HFFc6 (cell line): ENCODE data around the gene PRLR. TPM values are rescaled to one million over a fixed set of nuclear protein-coding genes. Genes with fewer than 3 reads are reported as not detected.

Experiments
- DNase-seq: peaks from one replicate; pipeline ENCODE4 v3.0.0-alpha.2; 2018
- H3K27ac Mint-ChIP-seq: 2 replicates; pipeline ENCODE4 v1.8.0; 2020; ENCODE audit warnings: mild to moderate bottlenecking, mixed read lengths
- H3K27me3 Mint-ChIP-seq: 2 replicates; pipeline ENCODE4 v1.8.0; 2021; ENCODE audit warnings: mild to moderate bottlenecking, moderate library complexity, mixed read lengths; ENCODE audit not compliant: insufficient read depth
- H3K36me3 Mint-ChIP-seq: 2 replicates; pipeline ENCODE4 v1.8.0; 2021; ENCODE audit warnings: low read depth, mixed read lengths
- H3K4me1 Mint-ChIP-seq: 2 replicates; pipeline ENCODE4 v1.8.0; 2020; ENCODE audit warnings: low read depth, mixed read lengths
- H3K4me3 Mint-ChIP-seq: 2 replicates; pipeline ENCODE4 v1.8.0; 2020; ENCODE audit warnings: mild to moderate bottlenecking, moderate library complexity, mixed read lengths
- H3K9me3 Mint-ChIP-seq: 2 replicates; pipeline ENCODE4 v1.8.0; 2020; ENCODE audit warnings: mild to moderate bottlenecking, mixed read lengths
- total RNA-seq, 6 experiments: library from RNA; stranded (reverse); fragmentation: NEBNext Ultra II Directional; extraction: Animal tissue kit (Norgen Biotek cat#: 25700); gene quantifications; 2 replicates in 1 of 6; 3 replicates in 5 of 6; pipeline ENCODE4 v1.2.3, GENCODE V29; 2021
- TF ChIP-seq, protein P1 (sequence below): fragments of 200-600 bp; sonication (generic); IDR thresholded peaks from 2 replicates; pipeline ENCODE4 v1.5.0; 2021; ENCODE audit warnings: antibody characterized with exemption, mild to moderate bottlenecking

PRLR gene
- total RNA-seq, 6 experiments from 2014 or later = 0.91 to 1.5 (median 1.3) TPM

- H3K27me3 Mint-ChIP-seq = peaks cover 4% of the 10 kb centered on the region
- no peak for DNase-seq
- H3K27ac Mint-ChIP-seq = no peak overlapping the region
- peaks cover 10% of the 10 kb centered on the region; the same call in 1 of the 2 replicates for H3K4me1 Mint-ChIP-seq
- H3K9me3 Mint-ChIP-seq = 0 out of 2 replicates have a peak, but pooled peaks cover 5% of the 10 kb centered on the region
- no peaks in the 10 kb centered on the region for H3K36me3 Mint-ChIP-seq
- TF ChIP-seq, protein P1, sequence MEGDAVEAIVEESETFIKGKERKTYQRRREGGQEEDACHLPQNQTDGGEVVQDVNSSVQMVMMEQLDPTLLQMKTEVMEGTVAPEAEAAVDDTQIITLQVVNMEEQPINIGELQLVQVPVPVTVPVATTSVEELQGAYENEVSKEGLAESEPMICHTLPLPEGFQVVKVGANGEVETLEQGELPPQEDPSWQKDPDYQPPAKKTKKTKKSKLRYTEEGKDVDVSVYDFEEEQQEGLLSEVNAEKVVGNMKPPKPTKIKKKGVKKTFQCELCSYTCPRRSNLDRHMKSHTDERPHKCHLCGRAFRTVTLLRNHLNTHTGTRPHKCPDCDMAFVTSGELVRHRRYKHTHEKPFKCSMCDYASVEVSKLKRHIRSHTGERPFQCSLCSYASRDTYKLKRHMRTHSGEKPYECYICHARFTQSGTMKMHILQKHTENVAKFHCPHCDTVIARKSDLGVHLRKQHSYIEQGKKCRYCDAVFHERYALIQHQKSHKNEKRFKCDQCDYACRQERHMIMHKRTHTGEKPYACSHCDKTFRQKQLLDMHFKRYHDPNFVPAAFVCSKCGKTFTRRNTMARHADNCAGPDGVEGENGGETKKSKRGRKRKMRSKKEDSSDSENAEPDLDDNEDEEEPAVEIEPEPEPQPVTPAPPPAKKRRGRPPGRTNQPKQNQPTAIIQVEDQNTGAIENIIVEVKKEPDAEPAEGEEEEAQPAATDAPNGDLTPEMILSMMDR = no peak
- no peak overlapping the region for H3K4me3 Mint-ChIP-seq
Observed at GRCh38 chr5:35164860-35165542, 65.3 kb downstream of the PRLR start.

DNA sequence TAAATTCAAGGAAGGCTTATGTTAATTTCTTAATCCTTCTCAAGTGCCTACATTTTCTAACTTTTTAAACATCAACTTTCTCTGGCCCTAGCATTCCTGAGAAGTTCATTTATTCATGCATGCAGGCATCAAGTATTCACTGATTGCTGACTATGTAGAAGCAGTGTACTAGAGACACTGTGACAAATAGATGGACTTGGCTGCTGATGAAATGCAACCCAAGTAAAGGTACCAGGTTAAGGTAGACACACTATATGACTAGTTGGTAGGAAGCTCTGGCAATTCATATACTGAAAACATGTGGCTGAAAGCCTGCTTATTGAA, 66.6 kb downstream of the PRLR start:
- peaks cover 4% of the 10 kb centered on the region for H3K27me3 Mint-ChIP-seq
- no peak overlapping the region for H3K4me3 Mint-ChIP-seq
- no peak for DNase-seq
- H3K27ac Mint-ChIP-seq = no peak overlapping the region
- H3K4me1 Mint-ChIP-seq = peaks cover 18% of the 10 kb centered on the region
- H3K9me3 Mint-ChIP-seq = 0 out of 2 replicates have a peak, but pooled peaks cover 5% of the 10 kb centered on the region
- TF ChIP-seq, protein P1 = no peak
- H3K36me3 Mint-ChIP-seq = no peaks in the 10 kb centered on the region

DNA sequence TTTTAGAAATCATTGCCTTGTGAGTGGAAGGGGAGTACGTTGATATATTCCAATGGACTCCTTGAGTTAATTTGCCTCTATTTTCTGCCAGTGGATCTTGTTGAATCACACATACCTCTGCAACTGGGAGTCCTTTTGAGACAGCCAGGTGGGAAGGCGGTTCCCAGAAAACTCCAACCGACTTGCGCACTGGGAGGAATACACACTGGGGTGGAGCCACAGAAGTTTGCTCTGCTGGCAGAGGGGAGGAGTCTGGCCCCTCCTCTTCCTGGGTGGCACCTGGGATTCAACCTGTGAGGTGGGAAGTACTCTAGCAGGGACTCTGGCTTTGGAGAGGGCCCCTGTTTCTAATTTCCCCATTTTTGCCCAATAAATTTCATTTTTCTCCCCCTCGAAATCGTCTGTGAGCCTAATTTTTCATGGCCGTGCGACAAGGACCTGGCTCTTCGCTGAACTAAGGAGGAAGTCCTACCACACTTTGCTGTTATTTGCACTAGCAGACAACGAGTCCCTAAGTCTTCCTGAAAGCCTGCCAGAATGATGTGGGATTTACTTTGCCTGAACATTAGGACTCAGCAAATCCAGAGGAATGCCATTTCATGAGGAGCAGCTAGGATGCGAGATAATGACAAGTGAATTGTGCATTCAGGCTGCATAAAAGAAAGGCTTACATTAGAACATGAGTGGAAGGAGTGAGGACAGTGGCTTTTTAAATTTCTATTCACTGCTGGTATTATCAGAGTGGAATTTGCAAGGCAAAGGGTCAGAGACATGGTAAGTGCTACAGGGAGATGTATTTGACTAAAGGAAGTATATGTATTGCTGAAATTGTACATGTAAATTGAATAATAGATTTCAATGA, 67.2 kb downstream of the PRLR start:
- Mint-ChIP-seq H3K36me3 (no peaks in the 10 kb centered on the region), H3K27ac (no peak overlapping the region), H3K4me1 (peaks cover 24% of the 10 kb centered on the region), H3K4me3 (no peak overlapping the region), H3K9me3 (0 out of 2 replicates have a peak, but pooled peaks cover 5% of the 10 kb centered on the region), H3K27me3 (peaks cover 4% of the 10 kb centered on the region)
- no peak for DNase-seq
- TF ChIP-seq, protein P1 = no peak

GRCh38 chr5:35161652-35162273, 68.5 kb downstream of the PRLR start:
- Mint-ChIP-seq H3K36me3 (no peaks in the 10 kb centered on the region), H3K4me3 (no peak overlapping the region), H3K27me3 (peaks cover 4% of the 10 kb centered on the region), H3K27ac (no peak overlapping the region), H3K9me3 (no peaks in the 10 kb centered on the region), H3K4me1 (peaks cover 25% of the 10 kb centered on the region)
- TF ChIP-seq, protein P1 = no peak
- DNase-seq = no peak

DNA sequence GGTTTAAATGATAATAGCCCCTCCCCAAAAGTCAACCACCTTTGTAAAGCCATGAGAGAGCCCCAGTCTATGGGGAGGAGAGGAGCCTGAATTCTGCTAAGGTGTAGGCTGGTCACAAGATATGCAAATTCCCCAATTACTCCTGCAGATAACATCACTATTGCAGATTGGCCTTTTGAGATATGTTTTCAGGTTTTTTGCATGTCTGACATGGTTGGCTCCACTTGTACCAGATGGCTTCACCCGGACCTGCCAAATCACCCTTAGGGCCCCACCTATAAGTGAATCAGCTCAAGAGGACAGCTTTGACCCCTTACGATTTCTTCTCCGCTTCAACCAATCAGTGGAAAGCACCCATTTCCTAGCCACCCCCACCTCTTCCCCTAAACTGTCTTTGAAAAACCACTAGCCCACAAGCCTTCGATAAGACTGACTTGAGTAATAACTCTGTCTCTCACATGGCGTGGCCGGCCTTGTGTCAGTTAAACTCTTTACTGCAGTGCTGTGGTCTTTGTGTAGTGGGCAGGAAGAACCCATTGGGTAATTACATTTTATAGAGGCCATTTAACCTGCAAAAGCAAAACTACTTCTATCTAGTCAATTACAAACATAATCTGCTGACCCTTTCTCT, 69.7 kb downstream of the PRLR start:
- no peak for DNase-seq
- peaks cover 25% of the 10 kb centered on the region for H3K4me1 Mint-ChIP-seq
- no peak overlapping the region for H3K4me3 Mint-ChIP-seq
- no peaks in the 10 kb centered on the region for H3K36me3 Mint-ChIP-seq
- peaks cover 7% of the 10 kb centered on the region for H3K27me3 Mint-ChIP-seq
- TF ChIP-seq, protein P1 = no peak
- no peak overlapping the region for H3K27ac Mint-ChIP-seq
- no peaks in the 10 kb centered on the region for H3K9me3 Mint-ChIP-seq
